ENCODE results near the gene NDOR1.

The NDOR1 gene

DNA sequence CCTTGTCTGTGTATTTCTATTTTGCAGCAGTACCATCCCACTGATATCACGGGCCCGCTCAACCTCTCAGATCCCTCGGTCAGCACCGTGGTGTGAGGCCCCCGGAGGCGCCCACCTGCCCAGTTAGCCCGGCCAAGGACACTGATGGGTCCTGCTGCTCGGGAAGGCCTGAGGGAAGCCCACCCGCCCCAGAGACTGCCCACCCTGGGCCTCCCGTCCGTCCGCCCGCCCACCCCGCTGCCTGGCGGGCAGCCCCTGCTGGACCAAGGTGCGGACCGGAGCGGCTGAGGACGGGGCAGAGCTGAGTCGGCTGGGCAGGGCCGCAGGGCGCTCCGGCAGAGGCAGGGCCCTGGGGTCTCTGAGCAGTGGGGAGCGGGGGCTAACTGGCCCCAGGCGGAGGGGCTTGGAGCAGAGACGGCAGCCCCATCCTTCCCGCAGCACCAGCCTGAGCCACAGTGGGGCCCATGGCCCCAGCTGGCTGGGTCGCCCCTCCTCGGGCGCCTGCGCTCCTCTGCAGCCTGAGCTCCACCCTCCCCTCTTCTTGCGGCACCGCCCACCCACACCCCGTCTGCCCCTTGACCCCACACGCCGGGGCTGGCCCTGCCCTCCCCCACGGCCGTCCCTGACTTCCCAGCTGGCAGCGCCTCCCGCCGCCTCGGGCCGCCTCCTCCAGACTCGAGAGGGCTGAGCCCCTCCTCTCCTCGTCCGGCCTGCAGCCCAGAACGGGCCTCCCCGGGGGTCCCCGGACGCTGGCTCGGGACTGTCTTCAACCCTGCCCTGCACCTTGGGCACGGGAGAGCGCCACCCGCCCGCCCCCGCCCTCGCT lies 37.5 kb upstream of the NDOR1 start:
- no peaks in the 10 kb centered on the region for H3K36me3 ChIP-seq (ENCODE audit: insufficient read depth, low read length)
- H3K9ac ChIP-seq (ENCODE audit: low read length): no peak overlapping the region
- H3F3A ChIP-seq (ENCODE audit: insufficient read depth, low read length): no peaks in the 10 kb centered on the region
- no peaks in the 10 kb centered on the region for H3K79me2 ChIP-seq (ENCODE audit: insufficient read depth, low read length)
- peaks cover 14% of the 10 kb centered on the region for H3K27me3 ChIP-seq (ENCODE audit: insufficient read depth, low read length)
- TF ChIP-seq, protein P1, sequence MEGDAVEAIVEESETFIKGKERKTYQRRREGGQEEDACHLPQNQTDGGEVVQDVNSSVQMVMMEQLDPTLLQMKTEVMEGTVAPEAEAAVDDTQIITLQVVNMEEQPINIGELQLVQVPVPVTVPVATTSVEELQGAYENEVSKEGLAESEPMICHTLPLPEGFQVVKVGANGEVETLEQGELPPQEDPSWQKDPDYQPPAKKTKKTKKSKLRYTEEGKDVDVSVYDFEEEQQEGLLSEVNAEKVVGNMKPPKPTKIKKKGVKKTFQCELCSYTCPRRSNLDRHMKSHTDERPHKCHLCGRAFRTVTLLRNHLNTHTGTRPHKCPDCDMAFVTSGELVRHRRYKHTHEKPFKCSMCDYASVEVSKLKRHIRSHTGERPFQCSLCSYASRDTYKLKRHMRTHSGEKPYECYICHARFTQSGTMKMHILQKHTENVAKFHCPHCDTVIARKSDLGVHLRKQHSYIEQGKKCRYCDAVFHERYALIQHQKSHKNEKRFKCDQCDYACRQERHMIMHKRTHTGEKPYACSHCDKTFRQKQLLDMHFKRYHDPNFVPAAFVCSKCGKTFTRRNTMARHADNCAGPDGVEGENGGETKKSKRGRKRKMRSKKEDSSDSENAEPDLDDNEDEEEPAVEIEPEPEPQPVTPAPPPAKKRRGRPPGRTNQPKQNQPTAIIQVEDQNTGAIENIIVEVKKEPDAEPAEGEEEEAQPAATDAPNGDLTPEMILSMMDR (IDR thresholded peaks at IDR 0.05; ENCODE audit: low read length): no peak
- no peak for TF ChIP-seq EZH2 (IDR thresholded peaks at IDR 0.05; ENCODE audit: borderline replicate concordance, low read length)
- no peak overlapping the region for H3K27ac ChIP-seq (ENCODE audit: low read depth, low read length, poor library complexity, severe bottlenecking)
- H3K9me3 ChIP-seq (ENCODE audit: low read length): no peaks in the 10 kb centered on the region
- no peak overlapping the region for H2AFZ ChIP-seq (ENCODE audit: low read length)
- H4K20me1 ChIP-seq (ENCODE audit: insufficient read depth, low read length): no peaks in the 10 kb centered on the region
- no peak overlapping the region for H3K4me3 ChIP-seq (ENCODE audit: low read depth, low read length, poor library complexity, severe bottlenecking)
- H3K4me2 ChIP-seq (ENCODE audit: low read length): no peak overlapping the region
- H3K9me2 ChIP-seq (ENCODE audit: low read depth, low read length): no peaks in the 10 kb centered on the region
- peaks cover 10% of the 10 kb centered on the region for H3K4me1 ChIP-seq (ENCODE audit: insufficient read depth, low read length, severe bottlenecking)

- Histone ChIP-seq H3K9ac (ENCODE audit: low read length) (no peak overlapping the region; the same call in 1 of the 2 replicates), H4K20me1 (ENCODE audit: insufficient read depth, low read length) (no peaks in the 10 kb centered on the region), H3K4me3 (ENCODE audit: low read depth, low read length, poor library complexity, severe bottlenecking) (peak overlapping the region; percentile 30), H3K4me2 (ENCODE audit: low read length) (peak overlapping the region; percentile 43; the same call in 1 of the 2 replicates), H3K79me2 (ENCODE audit: insufficient read depth, low read length) (no peaks in the 10 kb centered on the region), H3K36me3 (ENCODE audit: insufficient read depth, low read length) (no peaks in the 10 kb centered on the region), H3K27ac (ENCODE audit: low read depth, low read length, poor library complexity, severe bottlenecking) (no peak overlapping the region), H3F3A (ENCODE audit: insufficient read depth, low read length) (no peaks in the 10 kb centered on the region), H3K4me1 (ENCODE audit: insufficient read depth, low read length, severe bottlenecking) (peaks cover 10% of the 10 kb centered on the region), H3K27me3 (ENCODE audit: insufficient read depth, low read length) (peaks cover 14% of the 10 kb centered on the region), H2AFZ (ENCODE audit: low read length) (no peak overlapping the region), H3K9me2 (ENCODE audit: low read depth, low read length) (no peaks in the 10 kb centered on the region), H3K9me3 (ENCODE audit: low read length) (no peaks in the 10 kb centered on the region)
- TF ChIP-seq, protein P1 (IDR thresholded peaks at IDR 0.05; ENCODE audit: low read length): no peak
- no peak for TF ChIP-seq EZH2 (IDR thresholded peaks at IDR 0.05; ENCODE audit: borderline replicate concordance, low read length)
Measured at GRCh38 chr9:137168573-137168903, 37.0 kb upstream of the NDOR1 start.

GRCh38 chr9:137168904-137169856 lies 36.3 kb upstream of the NDOR1 start:
- Histone ChIP-seq H3K9me2 (ENCODE audit: low read depth, low read length) (no peaks in the 10 kb centered on the region), H3K4me1 (ENCODE audit: insufficient read depth, low read length, severe bottlenecking) (peaks cover 11% of the 10 kb centered on the region), H3K4me2 (ENCODE audit: low read length) (peak overlapping the region; percentile 43), H3K4me3 (ENCODE audit: low read depth, low read length, poor library complexity, severe bottlenecking) (peak overlapping the region; percentile 30), H4K20me1 (ENCODE audit: insufficient read depth, low read length) (no peaks in the 10 kb centered on the region), H2AFZ (ENCODE audit: low read length) (no peak overlapping the region), H3K27ac (ENCODE audit: low read depth, low read length, poor library complexity, severe bottlenecking) (no peak overlapping the region), H3K9ac (ENCODE audit: low read length) (no peak overlapping the region; the same call in 1 of the 2 replicates), H3K9me3 (ENCODE audit: low read length) (no peaks in the 10 kb centered on the region), H3K36me3 (ENCODE audit: insufficient read depth, low read length) (no peaks in the 10 kb centered on the region), H3K27me3 (ENCODE audit: insufficient read depth, low read length) (peaks cover 14% of the 10 kb centered on the region), H3K79me2 (ENCODE audit: insufficient read depth, low read length) (no peaks in the 10 kb centered on the region), H3F3A (ENCODE audit: insufficient read depth, low read length) (no peaks in the 10 kb centered on the region)
- TF ChIP-seq, protein P1 (IDR thresholded peaks at IDR 0.05; ENCODE audit: low read length): no peak
- TF ChIP-seq EZH2 (IDR thresholded peaks at IDR 0.05; ENCODE audit: borderline replicate concordance, low read length): no peak

Measured in OCI-LY1 (cell line).